Measurements from ENCODE around the gene SLC30A2. TPM values are rescaled to one million over a fixed set of nuclear protein-coding genes. Genes with fewer than 3 reads are reported as not detected.

The SLC30A2 gene
- total RNA-seq, 1 experiment from 2014 or later = 0.07 TPM

DNA sequence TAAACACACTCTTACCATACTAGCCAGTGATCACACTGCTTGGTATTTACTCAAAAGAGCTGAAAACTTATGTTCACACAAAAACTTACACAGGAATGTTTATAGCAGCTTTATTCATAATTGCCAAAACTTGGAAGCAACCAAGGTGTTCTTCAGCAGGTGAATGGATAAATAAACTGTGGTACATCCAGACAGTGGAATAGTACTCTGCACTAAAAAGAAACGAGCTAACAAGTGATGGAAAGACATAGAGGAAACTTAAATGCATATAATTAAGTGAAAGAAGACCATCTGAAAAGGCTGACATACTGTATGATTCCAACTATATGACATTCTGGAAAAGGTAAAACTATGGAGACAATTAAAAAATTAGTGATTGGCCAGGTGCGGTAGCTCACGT, 45.0 kb upstream of the SLC30A2 start:
- POLR2A ChIA-PET (ENCODE audit: unreplicated experiment) = no interaction called here
- DNase-seq (no peak), ATAC-seq (no peak)
- no peaks in the 10 kb centered on the region for H4K20me1 ChIP-seq (ENCODE audit: low read length)
- H3K27ac ChIP-seq (ENCODE audit: low read length) = no peak overlapping the region
- H3K36me3 ChIP-seq (ENCODE audit: low read depth, low read length) = no peaks in the 10 kb centered on the region
- intact Hi-C loops (cut with micrococcal nuclease) = loop anchor here (10.0 kb wide), 1 partner anchor 196 kb away; no protein-coding TSS in a partner anchor
- H3K9me2 ChIP-seq (replicated peaks; ENCODE audit: low read length) = no peaks in the 10 kb centered on the region
- peaks cover 8% of the 10 kb centered on the region; the same call in 1 of the 2 replicates for H3K4me1 ChIP-seq (ENCODE audit: insufficient read depth, low read length)
- H3K9me3 ChIP-seq (ENCODE audit: low read length) = no peaks in the 10 kb centered on the region
- no peak overlapping the region for H3K4me3 ChIP-seq (ENCODE audit: low read length)
- no peaks in the 10 kb centered on the region for H3F3A ChIP-seq (ENCODE audit: low read length, unreplicated experiment)
- CTCF ChIA-PET = no interaction called here
- no peaks in the 10 kb centered on the region for H3K27me3 ChIP-seq (ENCODE audit: low read length)
- BruUV-seq (replicated peaks) = no TSS peak
- no peaks in the 10 kb centered on the region for H3K79me2 ChIP-seq (ENCODE audit: low read length)
- no peak overlapping the region for H3K4me2 ChIP-seq (ENCODE audit: low read length)
- TF ChIP-seq EZH2phosphoT487 (IDR thresholded peaks at IDR 0.05; ENCODE audit: borderline replicate concordance, low read length) (no peak), EZH2 (IDR thresholded peaks at IDR 0.05; ENCODE audit: low read length, unreplicated experiment) (no peak)
- TF ChIP-seq, protein P1, sequence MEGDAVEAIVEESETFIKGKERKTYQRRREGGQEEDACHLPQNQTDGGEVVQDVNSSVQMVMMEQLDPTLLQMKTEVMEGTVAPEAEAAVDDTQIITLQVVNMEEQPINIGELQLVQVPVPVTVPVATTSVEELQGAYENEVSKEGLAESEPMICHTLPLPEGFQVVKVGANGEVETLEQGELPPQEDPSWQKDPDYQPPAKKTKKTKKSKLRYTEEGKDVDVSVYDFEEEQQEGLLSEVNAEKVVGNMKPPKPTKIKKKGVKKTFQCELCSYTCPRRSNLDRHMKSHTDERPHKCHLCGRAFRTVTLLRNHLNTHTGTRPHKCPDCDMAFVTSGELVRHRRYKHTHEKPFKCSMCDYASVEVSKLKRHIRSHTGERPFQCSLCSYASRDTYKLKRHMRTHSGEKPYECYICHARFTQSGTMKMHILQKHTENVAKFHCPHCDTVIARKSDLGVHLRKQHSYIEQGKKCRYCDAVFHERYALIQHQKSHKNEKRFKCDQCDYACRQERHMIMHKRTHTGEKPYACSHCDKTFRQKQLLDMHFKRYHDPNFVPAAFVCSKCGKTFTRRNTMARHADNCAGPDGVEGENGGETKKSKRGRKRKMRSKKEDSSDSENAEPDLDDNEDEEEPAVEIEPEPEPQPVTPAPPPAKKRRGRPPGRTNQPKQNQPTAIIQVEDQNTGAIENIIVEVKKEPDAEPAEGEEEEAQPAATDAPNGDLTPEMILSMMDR (conservative IDR thresholded peaks at IDR 0.05; ENCODE audit: low read depth, low read length) = no peak
- no peak overlapping the region for H2AFZ ChIP-seq (ENCODE audit: low read length)
- no peak overlapping the region for H3K9ac ChIP-seq (ENCODE audit: low read length)

DNA sequence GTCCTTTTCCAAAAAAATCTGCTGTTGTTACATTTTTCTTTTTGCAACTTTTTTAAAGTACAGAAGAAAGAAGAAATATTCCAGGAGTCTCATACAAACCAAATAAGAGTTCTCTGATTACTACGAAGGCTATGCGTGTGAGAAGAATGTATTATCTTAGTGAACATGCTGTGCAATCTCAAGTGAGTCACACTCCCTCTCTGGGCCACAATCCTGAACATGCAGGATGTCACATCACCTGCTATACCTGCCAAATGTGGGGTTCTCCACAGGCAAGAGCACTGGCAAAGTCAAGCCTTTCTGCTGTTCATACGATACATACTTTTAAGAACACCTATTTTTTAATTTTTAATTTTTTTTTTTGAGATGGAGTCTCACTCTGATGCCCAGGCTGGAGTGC, 43.2 kb upstream of the SLC30A2 start:
- H3K4me3 ChIP-seq (ENCODE audit: low read length) = no peak overlapping the region
- H3K4me2 ChIP-seq (ENCODE audit: low read length) = no peak overlapping the region
- H3K27me3 ChIP-seq (ENCODE audit: low read length) = no peaks in the 10 kb centered on the region
- no peaks in the 10 kb centered on the region for H3K36me3 ChIP-seq (ENCODE audit: low read depth, low read length)
- H3K9ac ChIP-seq (ENCODE audit: low read length) = no peak overlapping the region
- no peaks in the 10 kb centered on the region for H4K20me1 ChIP-seq (ENCODE audit: low read length)
- ChIA-PET CTCF (no interaction called here), POLR2A (ENCODE audit: unreplicated experiment) (no interaction called here)
- H3K4me1 ChIP-seq (ENCODE audit: insufficient read depth, low read length) = no peaks in the 10 kb centered on the region
- no peaks in the 10 kb centered on the region for H3K9me2 ChIP-seq (replicated peaks; ENCODE audit: low read length)
- no peak for TF ChIP-seq EZH2phosphoT487 (IDR thresholded peaks at IDR 0.05; ENCODE audit: borderline replicate concordance, low read length)
- no peak for TF ChIP-seq EZH2 (IDR thresholded peaks at IDR 0.05; ENCODE audit: low read length, unreplicated experiment)
- TF ChIP-seq, protein P1 (conservative IDR thresholded peaks at IDR 0.05; ENCODE audit: low read depth, low read length) = no peak
- intact Hi-C loops (cut with micrococcal nuclease) = no loop called here
- ATAC-seq = no peak
- H3F3A ChIP-seq (ENCODE audit: low read length, unreplicated experiment) = no peaks in the 10 kb centered on the region
- DNase-seq = no peak
- no peaks in the 10 kb centered on the region for H3K9me3 ChIP-seq (ENCODE audit: low read length)
- BruUV-seq (replicated peaks) = no TSS peak
- H3K27ac ChIP-seq (ENCODE audit: low read length) = no peak overlapping the region
- H2AFZ ChIP-seq (ENCODE audit: low read length) = no peak overlapping the region
- no peaks in the 10 kb centered on the region for H3K79me2 ChIP-seq (ENCODE audit: low read length)

DNA sequence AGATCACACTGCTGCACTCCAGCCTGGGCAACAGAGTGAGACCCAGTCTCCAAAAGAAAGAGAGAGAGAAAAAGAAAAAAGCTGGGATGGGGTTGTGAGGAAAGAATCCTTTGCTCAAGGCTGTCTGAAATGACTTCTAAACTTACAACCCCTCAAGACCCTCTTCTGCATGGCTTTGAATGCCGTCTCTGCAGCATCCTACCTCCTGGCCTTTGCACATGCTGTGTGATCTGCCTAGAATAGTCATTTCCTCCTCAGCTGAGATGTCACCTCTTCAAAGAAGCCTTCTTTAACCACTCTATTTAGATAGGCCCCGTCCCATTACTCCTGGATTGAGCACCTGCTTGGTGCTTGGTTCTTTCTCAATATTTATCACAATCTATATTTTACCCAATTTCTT, 38.9 kb upstream of the SLC30A2 start:
- Histone ChIP-seq H4K20me1 (ENCODE audit: low read length) (no peaks in the 10 kb centered on the region), H2AFZ (ENCODE audit: low read length) (no peak overlapping the region), H3K4me2 (ENCODE audit: low read length) (no peak overlapping the region), H3K4me1 (ENCODE audit: insufficient read depth, low read length) (peaks cover 15% of the 10 kb centered on the region; the same call in 1 of the 2 replicates), H3K79me2 (ENCODE audit: low read length) (no peaks in the 10 kb centered on the region), H3K4me3 (ENCODE audit: low read length) (no peak overlapping the region), H3K36me3 (ENCODE audit: low read depth, low read length) (no peaks in the 10 kb centered on the region), H3K27me3 (ENCODE audit: low read length) (no peaks in the 10 kb centered on the region), H3K9ac (ENCODE audit: low read length) (no peak overlapping the region), H3K9me3 (ENCODE audit: low read length) (no peaks in the 10 kb centered on the region), H3F3A (ENCODE audit: low read length, unreplicated experiment) (no peaks in the 10 kb centered on the region), H3K9me2 (replicated peaks; ENCODE audit: low read length) (no peaks in the 10 kb centered on the region), H3K27ac (ENCODE audit: low read length) (no peak overlapping the region)
- ATAC-seq = no peak
- POLR2A ChIA-PET (ENCODE audit: unreplicated experiment) = no interaction called here
- TF ChIP-seq EZH2phosphoT487 (IDR thresholded peaks at IDR 0.05; ENCODE audit: borderline replicate concordance, low read length) = no peak
- TF ChIP-seq, protein P1 (conservative IDR thresholded peaks at IDR 0.05; ENCODE audit: low read depth, low read length) = no peak
- TF ChIP-seq EZH2 (IDR thresholded peaks at IDR 0.05; ENCODE audit: low read length, unreplicated experiment) = no peak
- no TSS peak for BruUV-seq (replicated peaks)
- CTCF ChIA-PET = no interaction called here
- no peak for DNase-seq
- intact Hi-C loops (cut with micrococcal nuclease) = no loop called here

Data from PC-3 (cell line).